A549 treated with RU486 at 1 μM for 4 hours (cell line): Measurements from ENCODE around the gene ABHD17B. TPM values are rescaled to one million over a fixed set of nuclear protein-coding genes. Genes with fewer than 3 reads are reported as not detected.

Source experiments
- total RNA-seq: library from RNA; stranded (reverse); fragments of 200-300 nt; extraction: Qiagen RNA extraction; gene quantifications from 5 replicates; pipeline ENCODE4 v1.2.3, GENCODE V29; 2022; ENCODE audit warnings: low read depth

The ABHD17B gene
- 12.5 to 18.5 TPM (median 16.6 TPM) in 5 replicates for total RNA-seq

GRCh38 chr9:71911061-71911907 lies at the start of gene ABHD17B, which contains the start of gene C9orf85:
Gene ABHD17B, minus strand, starts transcription at chr9:71911193. Its CDS starts 36,113 bp downstream, at chr9:71875080.
Gene C9orf85, plus strand, starts transcription at chr9:71911639. Its CDS starts 96 bp downstream, at chr9:71911735.

Other genes with a start within 250 kb of the ABHD17B start
- gene CEMIP2, start 142.7 kb downstream of the ABHD17B start, total RNA-seq: 60.8 to 93.0 TPM (median 67.0 TPM) in 5 replicates
- gene C9orf85, start 446 bp upstream of the ABHD17B start, total RNA-seq: 10.9 to 17.7 TPM (median 13.1 TPM) in 5 replicates
- gene C9orf57, start 149.4 kb upstream of the ABHD17B start, total RNA-seq: not detected in 5 replicates
- 0.93 to 1.6 TPM (median 1.3 TPM) in 5 replicates for gene GDA, start 238.2 kb upstream of the ABHD17B start, total RNA-seq